Thoracic aorta (tissue), 2 donors: ENCODE results near the gene COL15A1. TPM values are rescaled to one million over a fixed set of nuclear protein-coding genes. Genes with fewer than 3 reads are reported as not detected.

ENCODE experiments used
- ATAC-seq: fragments of 150-250 bp; one replicate; pipeline ENCODE4 v1.8.0; 2017; ENCODE audit warnings: low read depth; ENCODE audit not compliant: insufficient number of reproducible peaks, low FRiP score
- DNase-seq: peaks from one replicate; pipeline ENCODE4 v3.0.0-alpha.2; 2020; ENCODE audit warnings: low spot score
- H3K27ac ChIP-seq, 2 donors: fragments of 200-600 bp; sonication (generic); 1 replicate in 1 of 2; 2 replicates in 1 of 2; pipeline ENCODE4 v1.5.1; 2016; ENCODE audit warnings: mild to moderate bottlenecking in 2 of 2, moderate library complexity in 2 of 2
- H3K27me3 ChIP-seq: fragments of 200-600 bp; sonication (generic); replicated peaks from 2 replicates; pipeline ENCODE4 v1.6.0; 2016; ENCODE audit warnings: mild to moderate bottlenecking; ENCODE audit not compliant: insufficient read depth
- H3K36me3 ChIP-seq: fragments of 200-600 bp; sonication (generic); one replicate; pipeline ENCODE4 v1.5.1; 2016
- H3K4me1 ChIP-seq, 2 donors: fragments of 200-600 bp; sonication (generic); 1 replicate in 1 of 2; 2 replicates in 1 of 2; pipeline versions ENCODE4 v1.5.1 to v1.6.0; 2016; ENCODE audit warnings: low read depth in 2 of 2, mild to moderate bottlenecking in 1 of 2; ENCODE audit not compliant: control insufficient read depth in 1 of 2
- H3K4me3 ChIP-seq: fragments of 200-600 bp; sonication (generic); 2 replicates; pipeline ENCODE4 v1.5.1; 2016; ENCODE audit warnings: mild to moderate bottlenecking
- H3K9me3 ChIP-seq: fragments of 200-600 bp; sonication (generic); 2 replicates; pipeline ENCODE4 v1.5.1; 2016
- total RNA-seq, 2 donors: library from RNA; depleted of rRNA; stranded (reverse); fragments of >200 nt; gene quantifications; one replicate each; pipeline versions ENCODE4 v1.1.0 to v1.2.3, GENCODE V29; 2016
- TF ChIP-seq, protein P1 (sequence below): fragments of 200-600 bp; sonication (generic); IDR thresholded peaks from one replicate; pipeline ENCODE4 v1.5.1; 2019; ENCODE audit warnings: antibody characterized with exemption

Gene COL15A1
- total RNA-seq, 2 donors from 2014 or later: 23.3 to 70.4 TPM

DNA sequence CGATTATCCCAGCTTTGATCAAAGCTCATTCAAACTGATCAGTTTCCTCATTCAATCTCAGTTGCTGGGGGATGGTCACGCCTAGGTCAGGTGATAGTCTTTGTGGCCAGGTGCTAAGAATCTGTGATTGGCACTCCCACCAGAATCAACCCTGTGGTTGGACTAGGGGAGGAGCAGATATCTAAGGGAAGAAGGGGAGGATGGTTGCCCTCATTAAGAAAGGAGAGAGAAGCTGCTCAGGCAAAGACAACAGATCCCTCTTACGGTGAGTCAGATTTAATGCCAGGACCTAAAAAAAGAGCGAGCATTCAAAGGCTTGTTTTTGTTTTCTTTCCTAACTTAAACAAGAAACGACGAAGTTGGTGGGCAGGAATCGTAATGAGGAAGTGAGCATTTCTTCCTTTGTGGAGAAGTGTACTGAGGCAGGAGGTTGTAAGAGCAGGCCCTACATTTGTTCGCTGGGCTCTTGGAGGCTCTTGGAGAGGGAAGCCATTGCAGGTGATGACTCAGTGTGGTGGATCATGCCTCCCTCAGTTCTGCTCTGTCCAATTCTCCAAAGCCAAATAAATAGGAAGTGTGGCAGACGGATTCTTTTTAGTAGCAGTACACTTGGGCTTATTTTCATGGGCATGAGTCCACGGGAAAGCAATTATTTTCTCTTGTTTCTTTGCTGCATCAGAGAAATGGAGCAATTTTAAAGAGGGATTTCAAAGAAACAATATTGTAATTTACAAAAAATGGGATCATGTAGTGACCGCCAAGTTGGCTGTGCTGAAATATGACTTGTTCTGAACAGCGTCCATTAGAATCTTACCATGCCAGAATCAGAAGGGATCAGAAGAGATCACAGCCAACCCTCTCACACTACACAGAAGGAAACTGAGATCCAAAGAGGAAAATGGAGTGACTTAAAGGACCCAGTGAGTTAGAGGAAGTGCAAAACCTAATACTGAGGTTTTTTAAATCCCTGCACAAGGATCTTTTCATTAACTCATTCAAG lies 142.5 kb downstream of the COL15A1 start:
- no peaks in the 10 kb centered on the region for H3K9me3 ChIP-seq
- TF ChIP-seq, protein P1, sequence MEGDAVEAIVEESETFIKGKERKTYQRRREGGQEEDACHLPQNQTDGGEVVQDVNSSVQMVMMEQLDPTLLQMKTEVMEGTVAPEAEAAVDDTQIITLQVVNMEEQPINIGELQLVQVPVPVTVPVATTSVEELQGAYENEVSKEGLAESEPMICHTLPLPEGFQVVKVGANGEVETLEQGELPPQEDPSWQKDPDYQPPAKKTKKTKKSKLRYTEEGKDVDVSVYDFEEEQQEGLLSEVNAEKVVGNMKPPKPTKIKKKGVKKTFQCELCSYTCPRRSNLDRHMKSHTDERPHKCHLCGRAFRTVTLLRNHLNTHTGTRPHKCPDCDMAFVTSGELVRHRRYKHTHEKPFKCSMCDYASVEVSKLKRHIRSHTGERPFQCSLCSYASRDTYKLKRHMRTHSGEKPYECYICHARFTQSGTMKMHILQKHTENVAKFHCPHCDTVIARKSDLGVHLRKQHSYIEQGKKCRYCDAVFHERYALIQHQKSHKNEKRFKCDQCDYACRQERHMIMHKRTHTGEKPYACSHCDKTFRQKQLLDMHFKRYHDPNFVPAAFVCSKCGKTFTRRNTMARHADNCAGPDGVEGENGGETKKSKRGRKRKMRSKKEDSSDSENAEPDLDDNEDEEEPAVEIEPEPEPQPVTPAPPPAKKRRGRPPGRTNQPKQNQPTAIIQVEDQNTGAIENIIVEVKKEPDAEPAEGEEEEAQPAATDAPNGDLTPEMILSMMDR: no peak
- peak overlapping the region; percentile 9 to 54 for H3K27ac ChIP-seq
- no peaks in the 10 kb centered on the region for H3K36me3 ChIP-seq
- peaks cover 0 to 19% of the 10 kb centered on the region in 2 donors for H3K4me1 ChIP-seq
- DNase-seq (no peak), ATAC-seq (peak; percentile 86)
- no peak overlapping the region for H3K4me3 ChIP-seq
- no peaks in the 10 kb centered on the region for H3K27me3 ChIP-seq

DNA sequence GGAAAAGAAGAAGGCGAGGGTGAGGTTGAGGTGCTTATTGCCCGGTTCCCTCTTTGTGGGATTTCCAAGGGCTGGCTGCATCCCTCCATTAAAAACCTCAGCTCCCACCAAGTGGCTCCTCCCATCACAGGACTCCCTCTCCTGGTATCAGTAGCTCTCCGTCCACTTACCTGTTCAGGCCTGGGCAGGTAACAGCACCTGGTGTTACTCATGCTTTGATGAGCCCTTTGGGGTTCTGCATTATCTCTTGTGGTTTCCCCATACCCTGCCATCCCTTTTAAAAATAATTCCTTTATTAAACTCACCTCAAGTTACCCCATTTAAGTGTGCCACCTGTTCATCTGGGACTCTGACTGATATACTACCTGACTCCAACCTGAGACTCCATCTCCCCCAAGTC lies 143.8 kb downstream of the COL15A1 start:
- no peaks in the 10 kb centered on the region for H3K9me3 ChIP-seq
- H3K4me3 ChIP-seq: no peak overlapping the region
- H3K27me3 ChIP-seq: no peaks in the 10 kb centered on the region
- TF ChIP-seq, protein P1: no peak
- ATAC-seq (no peak), DNase-seq (no peak)
- peaks cover 0 to 19% of the 10 kb centered on the region in 2 donors for H3K4me1 ChIP-seq
- H3K27ac ChIP-seq: no peak overlapping the region
- H3K36me3 ChIP-seq: no peaks in the 10 kb centered on the region

DNA sequence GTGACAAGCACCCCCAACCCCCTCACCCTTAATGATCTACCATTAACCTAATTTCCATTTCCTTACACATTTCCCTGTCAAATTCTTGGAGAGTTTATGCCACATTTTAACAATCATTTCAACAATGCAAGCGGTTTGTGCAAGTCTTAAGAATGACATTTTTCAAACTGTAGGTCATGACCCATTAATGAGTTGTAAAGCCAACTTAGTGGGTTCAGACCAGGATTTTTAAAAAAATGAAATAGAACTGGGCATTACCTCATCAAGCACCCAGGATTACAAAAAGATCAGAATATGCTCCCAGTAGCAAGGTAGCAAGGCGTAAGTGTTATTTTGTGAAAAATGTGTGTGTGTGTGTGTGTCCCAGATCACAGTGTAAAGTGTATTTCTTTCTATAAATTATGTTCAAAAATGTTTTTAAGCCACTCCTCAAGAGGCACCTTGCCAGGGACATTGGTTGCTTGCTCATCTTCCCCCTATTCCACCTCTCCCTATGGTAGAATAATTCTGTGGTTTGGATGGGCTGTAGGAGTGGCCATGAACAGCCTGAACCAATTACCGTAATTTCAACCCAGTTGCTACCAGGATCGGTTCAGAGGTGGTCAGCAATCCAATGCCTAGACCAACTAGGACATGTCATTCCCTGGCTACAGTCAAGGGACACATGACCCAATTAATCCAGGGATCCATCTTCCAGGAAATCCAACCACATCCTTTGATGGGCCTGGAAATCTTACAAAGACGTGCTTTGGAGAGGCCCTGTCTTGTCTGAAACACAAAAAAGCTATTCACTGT lies 146.8 kb downstream of the COL15A1 start:
- no peaks in the 10 kb centered on the region for H3K9me3 ChIP-seq
- DNase-seq (no peak), ATAC-seq (no peak)
- H3K4me1 ChIP-seq: peaks cover 0 to 19% of the 10 kb centered on the region in 2 donors
- H3K36me3 ChIP-seq: no peaks in the 10 kb centered on the region
- TF ChIP-seq, protein P1: no peak
- no peak overlapping the region for H3K27ac ChIP-seq
- H3K27me3 ChIP-seq: no peaks in the 10 kb centered on the region
- H3K4me3 ChIP-seq: no peak overlapping the region

DNA sequence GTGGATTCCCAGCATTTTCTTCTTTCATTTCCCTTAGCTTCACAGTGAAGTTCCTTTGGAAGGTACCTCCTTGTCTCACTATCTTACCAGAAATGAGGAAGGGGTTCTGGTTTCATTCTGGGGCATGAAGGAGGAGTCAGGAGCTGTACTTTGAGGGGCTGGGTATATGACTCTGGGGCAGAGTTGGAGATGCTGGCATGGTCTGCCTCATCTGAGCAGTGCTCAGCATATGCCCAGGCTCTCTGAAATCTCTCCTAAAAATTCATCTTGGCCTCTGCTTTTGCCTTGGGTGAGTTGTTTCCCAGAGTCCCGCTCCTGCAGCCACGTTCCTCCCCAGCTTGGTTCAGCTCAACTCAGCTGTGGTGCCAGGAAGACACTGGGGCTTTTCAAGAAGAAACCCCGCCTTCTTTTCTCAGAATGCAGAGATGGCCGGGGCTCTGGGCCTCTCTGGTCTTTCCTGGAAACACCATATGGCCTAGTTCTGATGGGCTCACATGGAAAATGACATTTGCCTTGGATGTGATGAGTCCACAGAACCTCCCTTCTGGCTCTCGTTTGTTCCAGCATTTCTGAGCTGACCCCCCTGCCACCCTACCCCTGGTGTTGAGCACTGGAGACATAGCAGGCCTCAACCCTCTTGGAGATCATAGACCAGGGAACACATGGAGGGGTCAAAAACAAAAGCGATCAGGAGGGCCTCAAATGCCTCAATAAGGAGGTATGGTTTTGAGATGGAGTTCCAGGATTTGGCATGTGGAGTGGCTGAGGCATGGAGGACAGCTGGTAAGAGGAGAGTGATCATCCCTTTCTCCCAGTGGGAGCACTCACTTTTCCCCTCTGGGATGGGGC lies 149.2 kb downstream of the COL15A1 start:
- H3K9me3 ChIP-seq: no peaks in the 10 kb centered on the region
- no peak for DNase-seq
- H3K27me3 ChIP-seq: no peaks in the 10 kb centered on the region
- H3K27ac ChIP-seq: no peak overlapping the region
- ATAC-seq: no peak
- TF ChIP-seq, protein P1: no peak
- no peak overlapping the region for H3K4me3 ChIP-seq
- H3K36me3 ChIP-seq: no peaks in the 10 kb centered on the region
- H3K4me1 ChIP-seq: no peaks in the 10 kb centered on the region
